SIG-M5 treated with dmso at 0.1 percent for 504 hours (cell line): ENCODE data around the gene H2AZ2.
"Not testable (repeated sequence)": the region's sequence is repeated elsewhere in the genome, so short reads cannot be mapped to it uniquely, and the experiment has no call there.

Source experiments
- DNase-seq: peaks from one replicate; lab custom pipeline; 2025; ENCODE audit not compliant: unreplicated experiment; lab: John Stamatoyannopoulos, UW

Gene H2AZ2

GRCh38 chr7:44787762-44788161, 60.1 kb downstream of the H2AZ2 start:
- no peak for DNase-seq

- DNase-seq = no peak
Observed at GRCh38 chr7:44787041-44787440, 60.8 kb downstream of the H2AZ2 start.

- DNase-seq = not testable (repeated sequence)
Observed at GRCh38 chr7:44785218-44785617, 62.7 kb downstream of the H2AZ2 start.

- DNase-seq = no peak
Observed at GRCh38 chr7:44784364-44784763, 63.5 kb downstream of the H2AZ2 start.

GRCh38 chr7:44783407-44783806, 64.5 kb downstream of the H2AZ2 start:
- no peak for DNase-seq

- no peak for DNase-seq
Observed at GRCh38 chr7:44782460-44782859, 65.4 kb downstream of the H2AZ2 start.
